Frontal cortex (tissue), 4 donors: ENCODE data around the gene MED25. TPM values are rescaled to one million over a fixed set of nuclear protein-coding genes. Genes with fewer than 3 reads are reported as not detected.
A peak's percentile ranks its signal among the peaks of the same experiment; 100 is the strongest.

Source experiments
- DNase-seq, 2 donors: peaks; one replicate each; pipeline ENCODE4 v3.0.0; 2012; ENCODE audit warnings: low spot score in 2 of 2
- FAIRE-seq: peaks from 2 replicates; lab custom pipeline; 2012; peaks lifted over from hg19 to GRCh38; lab: Jason Lieb, UNC
- total RNA-seq: library from RNA; depleted of rRNA; stranded (reverse); fragments of >200 nt; gene quantifications from one replicate; pipeline ENCODE4 v1.2.3, GENCODE V29; 2014
- donor health status: control.
- donor health status: control.
- donor health status: control.

The MED25 gene
- total RNA-seq, 1 donor from 2014 or later, result 14.3 TPM

- no peak for FAIRE-seq
- DNase-seq, result no peak
These were observed 19.3 kb downstream of the MED25 start for GRCh38 chr19:49837425-49837824.

DNA sequence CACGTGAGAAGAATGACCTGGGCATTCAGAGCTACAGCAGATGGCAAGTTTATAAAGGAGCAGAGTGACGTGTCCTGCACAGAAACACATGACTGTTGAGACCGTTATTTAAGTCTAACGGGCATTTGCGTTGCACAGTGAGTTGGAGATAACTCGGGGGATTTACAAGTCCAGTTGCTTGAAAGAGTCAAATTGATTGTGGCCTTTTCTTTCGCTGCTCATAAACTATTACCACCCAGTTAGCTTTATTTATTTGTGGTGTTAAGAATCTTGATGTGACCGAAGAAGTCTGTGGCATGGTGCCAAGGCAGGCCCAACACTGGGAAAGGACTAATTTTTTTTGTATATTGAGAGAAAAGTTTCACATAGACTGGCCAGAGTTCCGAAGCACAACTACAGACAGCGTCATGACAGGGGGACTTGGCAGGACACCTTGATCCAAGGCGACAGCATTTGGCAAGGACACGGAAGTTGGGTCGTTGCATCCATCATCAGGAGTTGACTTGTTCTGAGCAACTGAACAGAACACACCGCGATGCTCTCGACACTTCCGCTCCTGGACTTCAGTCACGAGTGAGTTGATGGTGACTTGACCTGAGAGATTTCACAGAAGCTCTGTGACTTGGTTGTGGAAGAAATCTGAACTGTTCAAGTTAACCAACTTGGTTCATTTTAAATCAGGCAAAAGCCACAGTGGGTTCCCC is 20.9 kb downstream of the MED25 start:
- no peak for FAIRE-seq
- no peak for DNase-seq

- no peak for FAIRE-seq
- DNase-seq, result no peak
These were observed 21.6 kb downstream of the MED25 start for GRCh38 chr19:49839713-49840112.

- DNase-seq, result no peak
- no peak for FAIRE-seq
These were observed 22.2 kb downstream of the MED25 start for GRCh38 chr19:49840321-49840720.

DNA sequence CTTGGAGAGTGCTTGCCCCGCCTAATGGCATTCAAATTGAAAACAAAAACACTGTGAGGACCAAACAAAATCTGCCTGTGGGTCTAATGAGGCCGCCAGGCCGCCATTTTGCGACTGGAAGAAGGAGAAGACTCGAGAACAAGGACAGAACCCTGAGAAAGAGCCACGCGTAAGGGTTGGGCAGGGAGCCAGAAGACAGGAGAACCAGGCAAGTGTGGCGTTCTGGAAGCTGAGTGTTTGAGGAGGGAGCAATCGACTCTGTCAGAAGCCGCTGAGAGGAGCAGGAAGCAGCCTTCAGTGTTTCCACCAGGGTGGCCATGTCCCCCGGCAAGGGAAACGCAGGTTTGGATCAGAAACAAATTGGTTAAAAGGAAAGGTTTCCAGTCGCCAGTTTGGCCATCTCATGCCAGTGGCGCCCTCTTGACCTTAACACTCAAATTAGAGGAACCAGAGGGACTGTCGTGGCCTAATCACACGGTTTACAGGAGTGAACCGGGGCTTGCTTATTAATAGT is 22.7 kb downstream of the MED25 start:
- DNase-seq, result no peak
- no peak for FAIRE-seq

- no peak for DNase-seq
- FAIRE-seq, result no peak
These were observed 25.2 kb downstream of the MED25 start for GRCh38 chr19:49843265-49843664.

DNA sequence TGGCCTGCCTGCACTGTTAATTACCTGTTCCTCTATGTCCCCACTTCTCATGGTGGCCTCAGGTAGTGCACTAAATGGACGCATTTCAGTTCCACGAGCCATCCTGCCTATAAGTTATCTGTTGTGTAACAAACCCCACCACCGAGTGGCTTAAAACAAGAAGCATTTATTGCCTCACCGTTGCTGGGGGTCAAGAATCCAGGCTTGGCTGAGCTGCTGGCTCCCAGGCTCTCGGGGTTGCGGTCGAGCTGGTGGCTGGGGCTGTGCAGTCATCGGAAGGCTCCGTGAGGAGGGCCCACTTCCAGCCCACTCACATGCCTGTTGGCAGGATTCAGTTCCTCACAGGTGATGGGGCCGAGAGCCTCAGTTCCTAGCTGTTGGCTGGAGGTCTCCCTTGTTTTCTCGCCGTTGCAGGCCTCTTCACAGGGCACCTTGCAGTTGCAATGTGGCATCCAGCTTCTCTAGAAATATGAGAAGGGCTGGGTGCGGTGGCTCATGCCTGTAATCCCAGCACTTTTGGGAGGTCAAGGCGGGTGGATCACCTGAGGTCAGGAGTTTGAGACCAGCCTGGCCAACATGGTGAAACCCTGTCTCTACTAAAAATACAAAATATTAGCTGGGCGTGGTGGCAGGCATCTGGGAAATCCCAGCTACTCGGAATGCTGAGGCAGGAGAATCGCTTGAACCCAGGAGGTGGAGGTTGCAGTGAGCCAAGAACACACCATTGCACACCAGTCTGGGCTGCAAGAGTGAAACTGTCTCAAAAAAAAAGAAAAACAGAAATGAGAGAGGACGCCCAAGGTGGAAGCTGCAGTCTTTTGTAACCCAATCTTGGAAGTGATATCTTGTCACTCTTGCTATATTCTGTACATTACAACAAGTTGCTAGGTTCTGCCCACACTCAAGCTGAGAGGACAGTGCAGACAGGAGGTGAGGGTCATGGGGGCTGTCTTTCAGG is 26.3 kb downstream of the MED25 start:
- DNase-seq, result no peak
- FAIRE-seq, result no peak

GRCh38 chr19:49845414-49845813 is 27.3 kb downstream of the MED25 start:
- DNase-seq, result no peak

DNA sequence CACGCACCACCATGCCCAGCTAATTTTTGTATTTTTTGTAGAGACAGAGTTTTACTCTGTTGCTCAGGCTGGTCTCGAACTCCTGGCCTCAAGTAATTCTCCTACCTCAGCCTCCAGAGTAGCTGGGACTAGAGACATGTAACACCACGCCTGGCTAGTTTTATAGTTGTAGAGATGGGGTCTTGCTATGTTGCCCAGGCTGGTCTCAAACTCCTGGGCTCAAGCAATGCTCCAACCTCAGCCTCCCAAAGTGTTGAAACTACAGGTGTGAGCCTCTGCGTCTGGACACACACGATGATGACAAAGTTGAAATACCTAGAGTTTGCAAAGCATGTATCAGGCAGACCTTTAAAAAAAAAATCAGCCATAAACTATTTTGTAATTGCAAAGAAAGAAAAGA is 28.3 kb downstream of the MED25 start:
- FAIRE-seq, result no peak

More at GRCh38 chr19:49845414-49845813, 27.3 kb downstream of the MED25 start:
- no peak for FAIRE-seq

DNA sequence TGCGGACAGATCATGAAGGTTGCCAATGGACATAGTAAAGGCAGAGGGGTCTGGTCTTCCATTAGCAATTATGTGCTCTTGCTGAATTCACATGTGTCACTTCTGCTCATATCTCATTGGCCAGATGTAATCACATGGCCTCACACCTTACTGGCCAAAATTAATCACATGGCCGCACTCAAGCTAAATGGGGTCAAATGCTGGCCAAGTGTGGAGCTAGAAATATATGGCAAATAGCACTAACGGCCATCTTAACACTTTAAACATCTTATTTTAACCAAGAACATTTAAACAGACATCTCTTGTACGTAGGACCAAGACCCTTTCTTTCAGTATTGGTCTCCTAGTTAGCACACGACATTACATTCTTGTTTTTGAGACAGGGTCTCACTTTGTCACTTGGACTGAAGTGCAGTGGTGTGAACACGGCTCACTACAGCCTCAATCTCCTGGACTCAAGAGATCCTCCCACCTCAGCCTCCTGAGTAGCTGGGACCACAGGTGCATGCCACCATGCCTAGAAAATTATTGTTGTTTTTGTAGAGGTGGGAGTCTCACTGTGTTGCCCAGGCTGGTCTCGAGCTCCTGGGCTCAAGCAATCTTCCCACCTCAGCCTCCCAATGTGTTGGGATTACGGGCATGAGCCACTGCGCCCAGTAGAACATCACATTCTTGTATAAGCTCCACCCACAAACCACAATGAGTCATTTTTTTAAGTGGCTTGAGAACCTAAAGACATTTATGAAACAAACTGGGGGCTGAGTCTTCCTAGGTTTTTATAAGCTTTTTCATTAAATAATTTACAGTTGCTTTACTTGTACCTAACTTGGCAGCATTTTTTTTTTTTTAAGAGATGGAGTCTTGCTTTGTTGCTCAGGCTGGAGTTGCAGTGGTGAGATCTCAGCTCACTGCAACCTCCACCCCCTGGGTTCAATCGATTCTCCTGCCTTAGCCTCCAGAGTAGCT is 29.9 kb downstream of the MED25 start:
- DNase-seq (no peak), FAIRE-seq (no peak)

More for the DNA sequence above, 28.3 kb downstream of the MED25 start:
- DNase-seq, result no peak

- DNase-seq (no peak), FAIRE-seq (no peak)
These were observed 30.8 kb downstream of the MED25 start for GRCh38 chr19:49848938-49849337.

DNA sequence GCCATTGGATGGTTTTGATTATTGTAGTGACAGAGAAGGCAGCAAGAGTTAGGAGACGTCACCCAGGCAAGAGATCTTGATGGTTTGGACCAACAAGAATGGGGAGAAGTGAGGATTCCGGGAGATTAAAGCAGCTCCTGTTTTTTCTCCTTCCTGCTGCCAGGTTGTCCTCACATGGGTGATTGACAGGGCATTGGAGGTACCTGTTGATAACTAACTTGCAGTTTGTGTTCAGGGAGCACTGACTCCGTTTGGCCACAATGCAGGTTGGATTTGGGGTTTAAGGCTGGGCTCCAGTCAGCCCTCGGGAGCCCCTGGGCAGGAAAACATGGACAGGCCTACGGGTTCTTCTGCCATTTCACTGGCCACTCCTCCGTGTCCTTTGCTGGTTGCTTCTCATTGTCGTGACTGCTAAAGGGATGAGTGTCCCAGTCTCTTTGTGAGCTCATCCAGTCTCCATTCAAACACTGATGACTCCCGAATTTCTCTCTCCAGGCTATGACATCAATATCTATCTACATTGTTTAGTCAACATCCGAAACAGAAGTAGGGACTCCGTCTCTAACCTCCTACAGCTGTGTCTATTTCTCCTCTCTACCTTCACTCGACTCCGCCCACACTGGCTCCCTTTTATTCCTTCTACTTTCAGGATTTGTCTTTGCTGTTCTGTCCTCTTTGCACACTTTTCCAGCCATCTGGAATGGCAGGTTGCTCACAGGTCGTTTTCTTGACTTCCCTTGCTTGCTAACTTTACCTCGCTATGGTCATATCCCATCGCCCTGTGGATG is 31.5 kb downstream of the MED25 start:
- FAIRE-seq (no peak), DNase-seq (no peak)

DNA sequence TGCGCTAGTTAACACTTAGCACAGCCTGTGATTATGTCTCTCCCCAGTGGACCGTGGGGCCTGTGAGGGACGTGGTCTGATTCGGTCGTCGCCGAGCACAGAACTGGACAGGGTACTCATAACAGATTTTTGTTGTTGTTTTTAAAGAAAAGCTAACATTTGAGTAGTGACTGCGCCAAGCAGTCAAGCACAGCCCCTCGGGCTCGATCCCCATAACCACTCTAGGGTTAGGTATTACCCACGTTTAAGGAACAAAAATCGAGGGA is 32.1 kb downstream of the MED25 start:
- DNase-seq (no peak), FAIRE-seq (no peak)

GRCh38 chr19:49850487-49851342 is 32.6 kb downstream of the MED25 start, which contains the start of gene PTOV1:
PTOV1 (plus strand) TSS chr19:49851159.
- FAIRE-seq (no peak), DNase-seq (peak; percentile 99 to 100)

GRCh38 chr19:49851456-49852259 is 33.6 kb downstream of the MED25 start:
- FAIRE-seq (no peak), DNase-seq (peak; percentile 79 to 83)

DNA sequence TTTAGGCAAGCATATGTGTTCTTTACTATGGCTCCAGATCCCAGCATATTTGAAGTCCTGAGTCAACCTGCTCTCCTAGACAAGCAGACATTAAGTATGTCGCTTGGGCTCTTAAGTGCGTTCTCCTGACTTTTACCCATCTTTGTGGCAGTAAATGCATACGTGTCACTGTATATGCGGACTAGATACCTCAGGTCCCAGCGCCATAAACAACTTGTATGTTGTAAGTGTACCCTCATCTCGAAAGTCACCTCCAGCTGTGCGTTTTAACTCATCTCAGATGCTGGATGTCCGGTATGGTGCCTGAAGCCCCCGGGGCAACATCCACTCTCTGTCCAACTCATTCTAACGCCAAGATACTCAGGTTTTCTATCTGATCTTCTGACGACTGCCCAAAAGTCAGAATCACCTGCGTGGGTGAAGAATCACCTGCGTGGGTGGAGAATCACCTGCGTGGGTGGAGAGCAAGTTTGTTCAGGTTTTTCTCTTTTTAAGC is 34.6 kb downstream of the MED25 start:
- FAIRE-seq (no peak), DNase-seq (no peak)

GRCh38 chr19:49853852-49854377 is 35.8 kb downstream of the MED25 start:
- FAIRE-seq, result no peak
- DNase-seq, result no peak
